Uterus (tissue), 2 donors: ENCODE data around the gene MAGI3.

Experiments used
- POLR2A ChIP-seq, 2 donors: fragments of 450-650 bp; IDR thresholded peaks; one replicate each; pipeline ENCODE4 v1.6.1; 2016; ENCODE audit warnings: antibody characterized with exemption in 2 of 2, mild to moderate bottlenecking in 1 of 2, moderate library complexity in 1 of 2
- TF ChIP-seq, protein P1 (sequence below), 4 experiments: fragments of 200-600 bp in 2 of 4; fragments of 450-650 bp in 2 of 4; sonication (generic) in 2 of 4; IDR thresholded peaks; one replicate each; pipeline ENCODE4 v1.5.1; 2016 to 2019; ENCODE audit warnings: antibody characterized with exemption in 4 of 4, mild to moderate bottlenecking in 2 of 4, moderate library complexity in 1 of 4

DNA sequence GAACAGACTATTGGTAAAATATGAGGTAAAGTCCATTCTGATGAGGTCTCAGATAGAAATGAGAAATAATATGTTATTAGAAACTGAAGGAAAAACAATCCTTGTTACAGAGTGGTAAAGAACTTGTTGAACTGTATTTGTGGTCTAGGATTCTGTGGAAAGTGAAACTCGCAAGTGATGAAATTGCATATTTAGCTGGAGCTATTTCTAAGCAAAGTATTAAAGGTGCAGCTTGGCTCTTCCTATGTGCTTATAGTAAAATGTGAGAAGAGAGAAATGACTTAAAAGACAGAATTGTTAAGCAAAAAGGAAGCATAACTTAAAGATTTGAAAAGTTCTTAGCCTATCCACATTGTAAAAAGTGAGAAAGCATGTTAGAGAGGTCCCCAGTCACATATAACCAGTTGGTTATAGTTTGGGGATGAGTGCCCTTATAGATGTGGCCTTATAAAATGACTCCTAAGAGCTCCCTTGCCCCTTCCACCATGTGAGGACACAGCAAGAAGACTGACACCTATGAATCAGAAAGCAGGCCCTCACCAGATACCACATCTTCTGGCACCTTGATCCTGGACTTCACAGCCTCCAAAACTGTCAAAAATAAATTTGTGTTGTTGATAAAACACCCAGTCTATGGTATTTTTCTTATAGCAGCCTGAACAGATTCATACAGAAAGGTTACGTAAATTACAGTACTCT is 344.2 kb downstream of the MAGI3 start:
- TF ChIP-seq, protein P1, sequence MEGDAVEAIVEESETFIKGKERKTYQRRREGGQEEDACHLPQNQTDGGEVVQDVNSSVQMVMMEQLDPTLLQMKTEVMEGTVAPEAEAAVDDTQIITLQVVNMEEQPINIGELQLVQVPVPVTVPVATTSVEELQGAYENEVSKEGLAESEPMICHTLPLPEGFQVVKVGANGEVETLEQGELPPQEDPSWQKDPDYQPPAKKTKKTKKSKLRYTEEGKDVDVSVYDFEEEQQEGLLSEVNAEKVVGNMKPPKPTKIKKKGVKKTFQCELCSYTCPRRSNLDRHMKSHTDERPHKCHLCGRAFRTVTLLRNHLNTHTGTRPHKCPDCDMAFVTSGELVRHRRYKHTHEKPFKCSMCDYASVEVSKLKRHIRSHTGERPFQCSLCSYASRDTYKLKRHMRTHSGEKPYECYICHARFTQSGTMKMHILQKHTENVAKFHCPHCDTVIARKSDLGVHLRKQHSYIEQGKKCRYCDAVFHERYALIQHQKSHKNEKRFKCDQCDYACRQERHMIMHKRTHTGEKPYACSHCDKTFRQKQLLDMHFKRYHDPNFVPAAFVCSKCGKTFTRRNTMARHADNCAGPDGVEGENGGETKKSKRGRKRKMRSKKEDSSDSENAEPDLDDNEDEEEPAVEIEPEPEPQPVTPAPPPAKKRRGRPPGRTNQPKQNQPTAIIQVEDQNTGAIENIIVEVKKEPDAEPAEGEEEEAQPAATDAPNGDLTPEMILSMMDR (IDR thresholded peaks at IDR 0.05): no peak
- no peak for TF ChIP-seq POLR2A (IDR thresholded peaks at IDR 0.05)
